ENCODE results near the gene HABP2. TPM values are rescaled to one million over a fixed set of nuclear protein-coding genes. Genes with fewer than 3 reads are reported as not detected.

HABP2 gene
- total and polyA plus RNA-seq, 2 experiments from 2014 or later, result 0.06 TPM; not detected in 1

DNA sequence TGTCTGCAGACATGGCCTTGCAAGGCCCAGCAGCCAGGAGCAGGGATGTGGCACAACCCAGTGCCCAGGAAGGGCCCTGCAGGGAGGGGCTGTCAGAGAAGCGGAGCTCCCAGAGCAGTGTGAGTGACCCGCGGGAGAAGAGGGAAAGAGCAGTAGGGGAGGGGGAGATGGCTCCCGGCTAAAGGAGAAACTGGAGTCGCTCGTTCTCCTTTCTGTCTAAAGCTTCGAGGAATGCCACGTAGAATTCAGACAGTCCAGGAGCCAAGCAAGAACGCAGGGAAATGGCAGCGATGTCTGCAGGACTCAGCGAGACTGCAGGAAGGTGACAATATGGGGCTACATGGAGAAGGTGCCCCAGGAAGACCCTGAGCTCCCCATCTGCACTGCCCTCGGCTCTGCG lies 22.4 kb upstream of the HABP2 start:
- Histone ChIP-seq H3K4me1 (ENCODE audit: low read depth) (no peaks in the 10 kb centered on the region), H3K27me3 (no peaks in the 10 kb centered on the region), H3K36me3 (no peaks in the 10 kb centered on the region), H3K27ac (no peak overlapping the region), H3K4me3 (no peak overlapping the region), H3K9me3 (ENCODE audit: low read depth) (no peaks in the 10 kb centered on the region)
- no peak for DNase-seq (ENCODE audit: low read depth in 1 of 2, low spot score in 1 of 2)
- TF ChIP-seq, protein P1, sequence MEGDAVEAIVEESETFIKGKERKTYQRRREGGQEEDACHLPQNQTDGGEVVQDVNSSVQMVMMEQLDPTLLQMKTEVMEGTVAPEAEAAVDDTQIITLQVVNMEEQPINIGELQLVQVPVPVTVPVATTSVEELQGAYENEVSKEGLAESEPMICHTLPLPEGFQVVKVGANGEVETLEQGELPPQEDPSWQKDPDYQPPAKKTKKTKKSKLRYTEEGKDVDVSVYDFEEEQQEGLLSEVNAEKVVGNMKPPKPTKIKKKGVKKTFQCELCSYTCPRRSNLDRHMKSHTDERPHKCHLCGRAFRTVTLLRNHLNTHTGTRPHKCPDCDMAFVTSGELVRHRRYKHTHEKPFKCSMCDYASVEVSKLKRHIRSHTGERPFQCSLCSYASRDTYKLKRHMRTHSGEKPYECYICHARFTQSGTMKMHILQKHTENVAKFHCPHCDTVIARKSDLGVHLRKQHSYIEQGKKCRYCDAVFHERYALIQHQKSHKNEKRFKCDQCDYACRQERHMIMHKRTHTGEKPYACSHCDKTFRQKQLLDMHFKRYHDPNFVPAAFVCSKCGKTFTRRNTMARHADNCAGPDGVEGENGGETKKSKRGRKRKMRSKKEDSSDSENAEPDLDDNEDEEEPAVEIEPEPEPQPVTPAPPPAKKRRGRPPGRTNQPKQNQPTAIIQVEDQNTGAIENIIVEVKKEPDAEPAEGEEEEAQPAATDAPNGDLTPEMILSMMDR (IDR thresholded peaks at IDR 0.05; ENCODE audit: low read depth, low read length), result no peak

DNA sequence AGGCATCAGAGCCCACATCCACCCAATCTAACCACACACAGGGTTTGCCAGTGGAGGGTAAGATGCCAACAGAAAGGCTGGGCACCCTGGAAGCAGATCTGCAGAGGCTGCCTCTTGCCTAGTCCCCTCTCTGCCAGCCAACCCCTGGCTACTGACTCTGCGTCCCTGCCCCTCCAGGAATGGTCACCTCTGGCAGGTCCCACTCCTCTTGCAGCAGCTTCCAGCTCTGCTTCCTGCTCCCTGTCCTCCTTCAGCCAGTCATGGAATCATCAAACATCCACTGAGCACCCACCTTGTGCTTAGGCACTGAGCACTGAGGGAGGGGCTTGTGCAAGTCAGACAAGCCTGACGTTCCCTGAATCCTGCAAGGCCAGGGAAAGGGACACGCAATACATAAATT lies 20.1 kb upstream of the HABP2 start:
- H3K9me3 ChIP-seq (ENCODE audit: low read depth), result no peaks in the 10 kb centered on the region
- no peaks in the 10 kb centered on the region for H3K4me1 ChIP-seq (ENCODE audit: low read depth)
- no peak overlapping the region for H3K4me3 ChIP-seq
- H3K36me3 ChIP-seq, result no peaks in the 10 kb centered on the region
- H3K27ac ChIP-seq, result no peak overlapping the region
- no peak for DNase-seq (ENCODE audit: low read depth in 1 of 2, low spot score in 1 of 2)
- no peaks in the 10 kb centered on the region for H3K27me3 ChIP-seq
- TF ChIP-seq, protein P1 (IDR thresholded peaks at IDR 0.05; ENCODE audit: low read depth, low read length), result no peak

DNA sequence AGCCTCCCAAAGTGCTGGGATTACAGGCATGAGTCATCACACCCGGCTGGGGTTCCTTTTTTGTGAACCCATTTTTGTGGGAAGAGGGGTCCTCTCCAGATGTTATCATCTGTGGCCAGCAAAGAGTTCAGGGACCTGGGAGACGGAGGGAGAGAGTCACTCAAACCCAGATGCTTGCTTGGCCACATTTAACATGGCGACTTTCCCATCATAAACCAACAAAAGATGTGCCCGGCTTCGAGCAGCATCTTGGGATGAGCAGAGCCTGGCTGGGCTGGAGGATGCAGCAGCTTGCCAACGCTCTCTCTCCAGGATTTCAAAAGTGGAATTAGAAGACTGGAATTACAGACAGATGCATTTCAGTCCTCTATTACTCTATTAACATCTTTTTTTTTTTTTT lies 19.1 kb upstream of the HABP2 start:
- Histone ChIP-seq H3K4me3 (no peak overlapping the region), H3K27ac (no peak overlapping the region), H3K27me3 (no peaks in the 10 kb centered on the region), H3K36me3 (no peaks in the 10 kb centered on the region), H3K4me1 (ENCODE audit: low read depth) (no peaks in the 10 kb centered on the region), H3K9me3 (ENCODE audit: low read depth) (no peaks in the 10 kb centered on the region)
- TF ChIP-seq, protein P1 (IDR thresholded peaks at IDR 0.05; ENCODE audit: low read depth, low read length), result no peak
- no peak for DNase-seq (ENCODE audit: low read depth in 1 of 2, low spot score in 1 of 2)

DNA sequence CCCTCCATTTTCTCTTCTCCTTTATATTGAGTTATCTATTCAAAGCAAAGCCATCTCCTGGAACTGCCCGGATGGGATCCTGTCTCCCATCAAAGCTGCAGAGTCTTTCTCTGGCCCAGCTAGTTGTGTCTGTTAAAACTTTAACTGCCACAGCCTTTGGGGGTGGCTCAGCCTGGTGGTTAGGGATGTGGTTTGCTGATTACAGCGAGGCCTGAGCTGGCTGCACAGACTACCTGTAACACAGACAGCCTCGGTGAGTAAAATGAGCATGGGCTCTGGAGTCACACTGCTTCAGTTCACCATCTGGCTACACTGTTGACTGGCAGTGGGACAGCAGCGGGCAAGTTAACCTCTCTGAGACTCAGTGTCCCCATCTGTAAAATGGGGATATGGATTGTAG lies 18.4 kb upstream of the HABP2 start:
- Histone ChIP-seq H3K9me3 (ENCODE audit: low read depth) (no peaks in the 10 kb centered on the region), H3K36me3 (no peaks in the 10 kb centered on the region), H3K4me1 (ENCODE audit: low read depth) (no peaks in the 10 kb centered on the region), H3K27me3 (no peaks in the 10 kb centered on the region), H3K4me3 (no peak overlapping the region), H3K27ac (no peak overlapping the region)
- TF ChIP-seq, protein P1 (IDR thresholded peaks at IDR 0.05; ENCODE audit: low read depth, low read length), result no peak
- DNase-seq (ENCODE audit: low read depth in 1 of 2, low spot score in 1 of 2), result no peak

DNA sequence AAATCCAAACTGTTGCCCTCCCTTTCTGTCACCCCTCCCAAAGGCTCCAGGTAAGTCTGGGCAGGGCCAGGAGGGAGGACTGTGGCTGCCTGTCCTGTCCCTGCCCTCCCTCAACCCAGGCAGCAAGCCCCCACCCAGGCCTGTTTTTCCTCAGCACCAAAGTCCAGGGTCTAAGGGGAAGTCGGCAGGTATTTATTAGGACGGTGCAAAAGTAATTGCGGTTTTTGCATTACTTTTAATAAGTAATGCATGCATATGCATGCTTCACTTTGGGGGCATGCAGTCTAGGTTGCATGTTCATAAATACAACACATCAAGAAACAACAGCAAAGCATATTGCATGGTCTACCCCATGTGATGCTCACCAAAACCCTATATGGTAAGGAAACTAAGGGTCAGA lies 15.2 kb upstream of the HABP2 start:
- TF ChIP-seq, protein P1 (IDR thresholded peaks at IDR 0.05; ENCODE audit: low read depth, low read length), result no peak
- peaks cover 4% of the 10 kb centered on the region for H3K4me1 ChIP-seq (ENCODE audit: low read depth)
- no peak for DNase-seq (ENCODE audit: low read depth in 1 of 2, low spot score in 1 of 2)

DNA sequence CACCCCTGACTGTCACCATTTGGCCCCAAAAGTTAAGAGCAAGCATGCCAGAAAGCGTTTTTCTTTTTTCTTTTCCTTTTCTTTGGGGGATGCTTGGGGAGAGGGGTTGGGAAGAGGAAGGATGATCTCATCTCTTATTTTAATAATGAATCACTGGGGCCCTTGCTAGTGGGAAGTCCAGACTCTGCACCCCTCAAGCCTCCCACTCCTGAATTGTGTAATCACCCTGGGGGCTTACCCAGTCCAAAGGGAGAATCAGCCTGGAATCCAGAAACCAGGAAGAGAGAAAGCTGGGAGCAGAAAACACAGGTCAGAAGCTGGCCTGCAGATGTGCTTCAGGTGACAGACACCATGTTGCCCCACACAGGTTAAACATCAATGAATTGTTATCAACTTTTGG lies 14.7 kb upstream of the HABP2 start:
- DNase-seq (ENCODE audit: low read depth in 1 of 2, low spot score in 1 of 2), result no peak
- no peaks in the 10 kb centered on the region for H3K27me3 ChIP-seq
- H3K36me3 ChIP-seq, result no peaks in the 10 kb centered on the region
- peaks cover 4% of the 10 kb centered on the region for H3K4me1 ChIP-seq (ENCODE audit: low read depth)
- TF ChIP-seq, protein P1 (IDR thresholded peaks at IDR 0.05; ENCODE audit: low read depth, low read length), result no peak
- no peaks in the 10 kb centered on the region for H3K9me3 ChIP-seq (ENCODE audit: low read depth)
- H3K27ac ChIP-seq, result no peak overlapping the region
- H3K4me3 ChIP-seq, result no peak overlapping the region

More for the DNA sequence above, 15.2 kb upstream of the HABP2 start:
- Histone ChIP-seq H3K27me3 (no peaks in the 10 kb centered on the region), H3K4me3 (no peak overlapping the region), H3K36me3 (no peaks in the 10 kb centered on the region), H3K27ac (no peak overlapping the region), H3K9me3 (ENCODE audit: low read depth) (no peaks in the 10 kb centered on the region)
